Measurements from ENCODE around the gene RPH3AL.
"Not testable (repeated sequence)": the region's sequence is repeated elsewhere in the genome, so short reads cannot be mapped to it uniquely, and the experiment has no call there.

RPH3AL gene

GRCh38 chr17:279331-279730 is 73.3 kb downstream of the RPH3AL start:
- H3K4me3 ChIP-seq (ENCODE audit: low read length), result no peak overlapping the region
- TF ChIP-seq ZNF274 (IDR thresholded peaks at IDR 0.05; ENCODE audit: low read depth, low read length), result no peak

- H3K4me3 ChIP-seq (ENCODE audit: low read length), result no peak overlapping the region
- no peak for TF ChIP-seq ZNF274 (IDR thresholded peaks at IDR 0.05; ENCODE audit: low read depth, low read length)
Measured at GRCh38 chr17:278676-279059, 73.9 kb downstream of the RPH3AL start.

- no peak for TF ChIP-seq ZNF274 (IDR thresholded peaks at IDR 0.05; ENCODE audit: low read depth, low read length)
- H3K4me3 ChIP-seq (ENCODE audit: low read length), result no peak overlapping the region
Measured at GRCh38 chr17:278055-278675, 74.4 kb downstream of the RPH3AL start.

GRCh38 chr17:274902-275301 is 77.7 kb downstream of the RPH3AL start:
- H3K4me3 ChIP-seq (ENCODE audit: low read length), result no peak overlapping the region
- TF ChIP-seq ZNF274 (IDR thresholded peaks at IDR 0.05; ENCODE audit: low read depth, low read length), result no peak

GRCh38 chr17:273981-274832 is 78.4 kb downstream of the RPH3AL start:
- no peak overlapping the region for H3K4me3 ChIP-seq (ENCODE audit: low read length)
- TF ChIP-seq ZNF274 (IDR thresholded peaks at IDR 0.05; ENCODE audit: low read depth, low read length), result no peak

GRCh38 chr17:272856-273255 is 79.8 kb downstream of the RPH3AL start:
- not testable (repeated sequence) for H3K4me3 ChIP-seq (ENCODE audit: low read length)

- not testable (repeated sequence) for H3K4me3 ChIP-seq (ENCODE audit: low read length)
Measured at GRCh38 chr17:271928-272623, 80.5 kb downstream of the RPH3AL start.

GRCh38 chr17:269616-270514 is 82.7 kb downstream of the RPH3AL start:
- H3K4me3 ChIP-seq (ENCODE audit: low read length), result no peak overlapping the region
- TF ChIP-seq ZNF274 (IDR thresholded peaks at IDR 0.05; ENCODE audit: low read depth, low read length), result no peak

- H3K4me3 ChIP-seq (ENCODE audit: low read length), result no peak overlapping the region
- TF ChIP-seq ZNF274 (IDR thresholded peaks at IDR 0.05; ENCODE audit: low read depth, low read length), result no peak
Measured at GRCh38 chr17:266701-267667, 85.6 kb downstream of the RPH3AL start.

- TF ChIP-seq ZNF274 (IDR thresholded peaks at IDR 0.05; ENCODE audit: low read depth, low read length), result no peak
- H3K4me3 ChIP-seq (ENCODE audit: low read length), result no peak overlapping the region
Measured at GRCh38 chr17:266219-266618, 86.4 kb downstream of the RPH3AL start.

GRCh38 chr17:265718-266117 is 86.9 kb downstream of the RPH3AL start:
- TF ChIP-seq ZNF274 (IDR thresholded peaks at IDR 0.05; ENCODE audit: low read depth, low read length), result no peak
- H3K4me3 ChIP-seq (ENCODE audit: low read length), result no peak overlapping the region

- H3K4me3 ChIP-seq (ENCODE audit: low read length), result no peak overlapping the region
- no peak for TF ChIP-seq ZNF274 (IDR thresholded peaks at IDR 0.05; ENCODE audit: low read depth, low read length)
Measured at GRCh38 chr17:263773-264172, 88.8 kb downstream of the RPH3AL start.

- H3K4me3 ChIP-seq (ENCODE audit: low read length), result no peak overlapping the region
- no peak for TF ChIP-seq ZNF274 (IDR thresholded peaks at IDR 0.05; ENCODE audit: low read depth, low read length)
Measured at GRCh38 chr17:263271-263670, 89.3 kb downstream of the RPH3AL start.
